Neural crest cell (in vitro differentiated cells): ENCODE data around the gene PARP14. TPM values are rescaled to one million over a fixed set of nuclear protein-coding genes. Genes with fewer than 3 reads are reported as not detected.

Source experiments
- DNase-seq: peaks from one replicate; pipeline ENCODE4 v3.0.0; 2021; ENCODE audit warnings: low read depth, mixed read lengths, low spot score
- H3K27ac Mint-ChIP-seq: one replicate; pipeline ENCODE4 v1.8.0; 2021; ENCODE audit warnings: mild to moderate bottlenecking, mixed read lengths; ENCODE audit not compliant: unreplicated experiment
- H3K27me3 Mint-ChIP-seq: 2 replicates; pipeline ENCODE4 v1.8.0; 2021; ENCODE audit warnings: low read depth, mild to moderate bottlenecking, mixed read lengths
- H3K36me3 Mint-ChIP-seq: 2 replicates; pipeline ENCODE4 v1.8.0; 2021; ENCODE audit warnings: low read depth, mild to moderate bottlenecking, mixed read lengths
- H3K4me1 Mint-ChIP-seq: 2 replicates; pipeline ENCODE4 v1.8.0; 2021; ENCODE audit warnings: mixed read lengths
- H3K4me3 Mint-ChIP-seq: one replicate; pipeline ENCODE4 v1.8.0; 2021; ENCODE audit warnings: mild to moderate bottlenecking, mixed read lengths
- H3K9me3 Mint-ChIP-seq: 2 replicates; pipeline ENCODE4 v1.8.0; 2021; ENCODE audit warnings: mixed read lengths
- CTCF ChIP-seq: fragments of 200-600 bp; sonication (generic); conservative IDR thresholded peaks from 2 replicates; pipeline ENCODE4 v1.5.0; 2021; ENCODE audit warnings: antibody characterized with exemption, mild to moderate bottlenecking
- total RNA-seq: library from RNA; stranded (reverse); gene quantifications from 2 replicates; pipeline ENCODE4 v1.2.1, GENCODE V29; 2021

Gene PARP14
- total RNA-seq, 1 donor from 2014 or later, result 6.6 TPM

GRCh38 chr3:122689587-122689986, 8.9 kb downstream of the PARP14 start:
- H3K4me1 Mint-ChIP-seq, result no peaks in the 10 kb centered on the region
- H3K9me3 Mint-ChIP-seq, result no peaks in the 10 kb centered on the region
- no peak for TF ChIP-seq CTCF
- H3K27ac Mint-ChIP-seq, result no peak overlapping the region
- H3K4me3 Mint-ChIP-seq, result no peak overlapping the region
- H3K36me3 Mint-ChIP-seq, result no peaks in the 10 kb centered on the region
- H3K27me3 Mint-ChIP-seq, result no peaks in the 10 kb centered on the region
- no peak for DNase-seq

DNA sequence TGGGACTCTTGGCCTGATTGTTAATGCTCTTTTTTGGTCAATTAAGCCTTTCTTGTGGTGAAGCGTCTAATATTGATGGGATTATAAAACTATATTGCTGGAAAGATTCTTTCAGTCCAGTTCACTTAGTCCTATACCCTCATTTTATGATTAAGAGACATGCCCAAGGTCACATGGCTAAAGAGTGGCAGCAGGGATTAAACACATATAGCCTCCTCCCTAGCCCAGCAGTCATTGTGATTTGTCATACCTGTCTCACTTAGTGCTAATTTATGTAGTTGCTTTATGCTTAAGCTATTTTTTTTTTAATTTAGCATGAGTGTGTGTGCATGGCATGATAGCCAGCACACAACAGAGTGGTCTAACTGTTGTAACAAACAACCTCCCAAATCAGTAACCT, 9.5 kb downstream of the PARP14 start:
- no peak overlapping the region for H3K27ac Mint-ChIP-seq
- H3K27me3 Mint-ChIP-seq, result no peaks in the 10 kb centered on the region
- no peaks in the 10 kb centered on the region for H3K9me3 Mint-ChIP-seq
- H3K4me3 Mint-ChIP-seq, result no peak overlapping the region
- no peak for DNase-seq
- no peaks in the 10 kb centered on the region for H3K36me3 Mint-ChIP-seq
- no peaks in the 10 kb centered on the region for H3K4me1 Mint-ChIP-seq
- no peak for TF ChIP-seq CTCF

- no peaks in the 10 kb centered on the region for H3K36me3 Mint-ChIP-seq
- no peaks in the 10 kb centered on the region for H3K27me3 Mint-ChIP-seq
- no peaks in the 10 kb centered on the region for H3K9me3 Mint-ChIP-seq
- H3K27ac Mint-ChIP-seq, result no peak overlapping the region
- no peak for TF ChIP-seq CTCF
- no peaks in the 10 kb centered on the region for H3K4me1 Mint-ChIP-seq
- no peak overlapping the region for H3K4me3 Mint-ChIP-seq
- DNase-seq, result no peak
Observed at GRCh38 chr3:122691195-122691594, 10.6 kb downstream of the PARP14 start.

GRCh38 chr3:122692674-122693073, 12.0 kb downstream of the PARP14 start:
- Mint-ChIP-seq H3K9me3 (no peaks in the 10 kb centered on the region), H3K4me3 (no peak overlapping the region), H3K27ac (no peak overlapping the region), H3K27me3 (no peaks in the 10 kb centered on the region), H3K36me3 (no peaks in the 10 kb centered on the region), H3K4me1 (no peaks in the 10 kb centered on the region)
- DNase-seq, result no peak
- no peak for TF ChIP-seq CTCF

DNA sequence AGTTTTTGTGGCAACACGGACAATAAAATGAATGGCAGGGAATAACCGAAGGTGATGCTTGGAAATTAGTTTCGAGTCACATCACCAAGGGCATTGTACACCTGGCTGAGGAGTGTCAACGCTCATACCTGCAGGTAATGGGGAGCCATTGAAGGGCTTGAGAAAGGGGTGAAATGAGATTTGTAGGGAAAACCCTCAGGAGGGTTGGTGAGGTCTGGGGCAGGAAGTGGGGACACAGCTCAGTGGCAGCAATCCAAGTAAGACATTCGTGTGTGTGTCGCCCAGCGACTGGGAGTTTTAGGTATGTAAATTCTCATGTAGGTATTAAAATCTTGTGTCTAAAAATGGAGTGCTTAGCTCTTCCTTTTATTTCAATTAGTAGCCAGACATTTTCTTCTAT, 14.3 kb downstream of the PARP14 start:
- H3K27me3 Mint-ChIP-seq, result no peaks in the 10 kb centered on the region
- TF ChIP-seq CTCF, result no peak
- H3K4me1 Mint-ChIP-seq, result peaks cover 4% of the 10 kb centered on the region
- no peak overlapping the region for H3K27ac Mint-ChIP-seq
- no peak for DNase-seq
- no peaks in the 10 kb centered on the region for H3K9me3 Mint-ChIP-seq
- H3K36me3 Mint-ChIP-seq, result no peaks in the 10 kb centered on the region
- no peak overlapping the region for H3K4me3 Mint-ChIP-seq
